Caco-2 (cell line): Measurements from ENCODE around the gene AGAP1. TPM values are rescaled to one million over a fixed set of nuclear protein-coding genes. Genes with fewer than 3 reads are reported as not detected.

Experiments used
- BruUV-seq: library from RNA; stranded (reverse); fragments of 400-500 nt; replicated peaks from 2 replicates; lab custom pipeline; 2021; lab: Mats Ljungman, UMichigan
- CTCF ChIA-PET: fragments of 300-600 bp; sonication (Branson Sonifier 250); formaldehyde crosslinking; loops from one replicate; lab custom pipeline; 2022; ENCODE audit warnings: antibody characterized with exemption; lab: Charles Lee
- POLR2A ChIA-PET: fragments of 300-600 bp; sonication (Branson Sonifier 250); formaldehyde crosslinking; loops from one replicate; lab custom pipeline; 2022; ENCODE audit warnings: antibody characterized with exemption; lab: Charles Lee
- DNase-seq, 2 experiments: peaks; one replicate each; pipeline versions ENCODE4 v3.0.0 to v3.0.0-alpha.2; 2020 to 2022
- H3K27me3 ChIP-seq: replicated peaks from 2 replicates; pipeline ENCODE4 v1.6.0; 2011; ENCODE audit warnings: low read length; ENCODE audit not compliant: control insufficient read depth, insufficient read depth
- H3K36me3 ChIP-seq: 2 replicates; pipeline ENCODE4 v1.5.1; 2011; ENCODE audit warnings: low read length; ENCODE audit not compliant: control insufficient read depth, insufficient read depth
- H3K4me1 ChIP-seq: fragments of 250-450 bp; sonication (Bioruptor Pico); 2 replicates; pipeline ENCODE4 v1.5.1; 2020; ENCODE audit warnings: mild to moderate bottlenecking
- H3K4me3 ChIP-seq: 2 replicates; pipeline ENCODE4 v1.5.1; 2011; ENCODE audit warnings: low read depth, mild to moderate bottlenecking, control low read depth, low read length
- H3K9me3 ChIP-seq: fragments of 250-450 bp; sonication (Bioruptor Pico); 2 replicates; pipeline ENCODE4 v1.5.1; 2020; ENCODE audit warnings: mild to moderate bottlenecking, moderate library complexity
- H3K27ac Mint-ChIP-seq: one replicate; pipeline ENCODE4 v1.8.0; 2022; ENCODE audit warnings: mixed read lengths; ENCODE audit not compliant: unreplicated experiment
- H3K27me3 Mint-ChIP-seq: one replicate; pipeline ENCODE4 v1.8.0; 2022; ENCODE audit warnings: mixed read lengths; ENCODE audit not compliant: insufficient read depth, unreplicated experiment
- H3K36me3 Mint-ChIP-seq: one replicate; pipeline ENCODE4 v1.8.0; 2022; ENCODE audit warnings: mild to moderate bottlenecking, mixed read lengths; ENCODE audit not compliant: insufficient read depth, unreplicated experiment
- H3K4me1 Mint-ChIP-seq: one replicate; pipeline ENCODE4 v1.8.0; 2022; ENCODE audit warnings: low read depth, mixed read lengths; ENCODE audit not compliant: unreplicated experiment
- H3K4me3 Mint-ChIP-seq: one replicate; pipeline ENCODE4 v1.8.0; 2022; ENCODE audit warnings: mild to moderate bottlenecking, moderate library complexity, mixed read lengths; ENCODE audit not compliant: unreplicated experiment
- H3K9me3 Mint-ChIP-seq: one replicate; pipeline ENCODE4 v1.8.0; 2022; ENCODE audit warnings: mixed read lengths; ENCODE audit not compliant: unreplicated experiment
- intact Hi-C: fragments of 100-400 bp; cut with micrococcal nuclease; formaldehyde crosslinking; loops from one replicate; pipeline ENCODE4 v1.10.0; 2022; ENCODE audit not compliant: unreplicated experiment
- total RNA-seq: library from RNA; stranded (reverse); gene quantifications from 2 replicates; pipeline ENCODE4 v1.2.3, GENCODE V29; 2022
- TF ChIP-seq, protein P1 (sequence below), 2 experiments: fragments of 200-600 bp in 1 of 2; IDR thresholded peaks; 1 replicate in 1 of 2; 2 replicates in 1 of 2; pipeline versions ENCODE4 v1.5.1 to v1.8.0; 2011 to 2022; ENCODE audit warnings: antibody characterized with exemption in 1 of 2, control low read depth in 1 of 2, inconsistent platforms in 1 of 2, low read depth in 1 of 2, low read length in 1 of 2, mild to moderate bottlenecking in 1 of 2, moderate library complexity in 1 of 2; ENCODE audit not compliant: insufficient read depth in 1 of 2, severe bottlenecking in 1 of 2, unreplicated experiment in 1 of 2

AGAP1 gene
- total RNA-seq, 1 experiment from 2014 or later, result 41.7 TPM

DNA sequence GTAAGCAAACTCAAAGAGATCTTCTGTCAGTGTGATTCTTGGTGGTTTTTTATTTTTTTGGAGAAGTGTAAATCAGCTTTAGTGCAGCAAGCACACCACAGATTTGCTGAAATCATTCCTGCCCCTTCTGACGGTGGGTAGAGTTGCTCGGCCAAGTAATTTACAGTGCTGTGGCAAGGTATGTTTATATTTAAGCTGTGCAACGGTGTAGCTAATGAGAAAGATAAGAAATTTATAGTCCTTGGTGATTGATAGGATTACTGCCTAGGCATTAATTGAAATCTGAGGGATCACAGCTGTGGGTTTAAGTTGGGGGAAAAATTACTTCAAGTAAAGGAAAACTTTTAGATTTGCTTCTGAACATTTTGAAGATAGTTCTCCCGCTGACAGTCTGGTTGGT, 286.6 kb downstream of the AGAP1 start:
- Mint-ChIP-seq H3K9me3 (no peaks in the 10 kb centered on the region), H3K36me3 (peaks cover 14% of the 10 kb centered on the region), H3K4me1 (no peaks in the 10 kb centered on the region), H3K4me3 (no peak overlapping the region), H3K27ac (no peak overlapping the region), H3K27me3 (no peaks in the 10 kb centered on the region)
- no TSS peak for BruUV-seq
- TF ChIP-seq, protein P1, sequence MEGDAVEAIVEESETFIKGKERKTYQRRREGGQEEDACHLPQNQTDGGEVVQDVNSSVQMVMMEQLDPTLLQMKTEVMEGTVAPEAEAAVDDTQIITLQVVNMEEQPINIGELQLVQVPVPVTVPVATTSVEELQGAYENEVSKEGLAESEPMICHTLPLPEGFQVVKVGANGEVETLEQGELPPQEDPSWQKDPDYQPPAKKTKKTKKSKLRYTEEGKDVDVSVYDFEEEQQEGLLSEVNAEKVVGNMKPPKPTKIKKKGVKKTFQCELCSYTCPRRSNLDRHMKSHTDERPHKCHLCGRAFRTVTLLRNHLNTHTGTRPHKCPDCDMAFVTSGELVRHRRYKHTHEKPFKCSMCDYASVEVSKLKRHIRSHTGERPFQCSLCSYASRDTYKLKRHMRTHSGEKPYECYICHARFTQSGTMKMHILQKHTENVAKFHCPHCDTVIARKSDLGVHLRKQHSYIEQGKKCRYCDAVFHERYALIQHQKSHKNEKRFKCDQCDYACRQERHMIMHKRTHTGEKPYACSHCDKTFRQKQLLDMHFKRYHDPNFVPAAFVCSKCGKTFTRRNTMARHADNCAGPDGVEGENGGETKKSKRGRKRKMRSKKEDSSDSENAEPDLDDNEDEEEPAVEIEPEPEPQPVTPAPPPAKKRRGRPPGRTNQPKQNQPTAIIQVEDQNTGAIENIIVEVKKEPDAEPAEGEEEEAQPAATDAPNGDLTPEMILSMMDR (IDR thresholded peaks at IDR 0.05; ENCODE audit: insufficient read depth in 1 of 2, low read depth in 1 of 2, low read length in 1 of 2, severe bottlenecking in 1 of 2, unreplicated experiment in 1 of 2), result no peak
- ChIA-PET POLR2A (no interaction called here), CTCF (interaction anchor here (2.0 kb wide), 1 partner anchor 400 kb away, joined by 16 read pairs; no protein-coding TSS in a partner anchor)
- no peak for DNase-seq
- H3K36me3 ChIP-seq, result no peaks in the 10 kb centered on the region
- no peaks in the 10 kb centered on the region for H3K4me1 ChIP-seq
- no peaks in the 10 kb centered on the region for H3K9me3 ChIP-seq
- H3K4me3 ChIP-seq, result no peak overlapping the region
- H3K27me3 ChIP-seq, result no peaks in the 10 kb centered on the region
- intact Hi-C loops, result no loop called here

DNA sequence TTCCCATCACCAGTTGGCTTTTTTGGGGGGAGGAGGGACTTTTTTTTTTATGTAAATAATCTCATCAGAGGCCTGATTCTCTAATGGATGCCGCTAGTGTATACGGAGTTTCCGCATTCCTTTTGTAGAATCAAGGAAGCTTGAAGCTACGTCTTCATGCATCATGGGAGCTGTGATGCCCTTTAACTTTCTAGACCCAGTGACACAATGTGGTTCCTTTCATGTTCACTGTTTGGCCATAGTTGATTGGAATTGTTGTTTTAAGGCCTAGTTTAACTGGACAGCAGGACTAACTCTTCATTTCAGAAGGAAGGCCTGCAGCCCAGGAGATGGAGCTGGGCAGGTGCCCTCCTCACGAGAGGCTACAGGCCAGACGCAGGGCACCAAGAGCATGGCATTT, 287.9 kb downstream of the AGAP1 start:
- no peaks in the 10 kb centered on the region for H3K4me1 ChIP-seq
- DNase-seq, result no peak
- POLR2A ChIA-PET, result no interaction called here
- Mint-ChIP-seq H3K27ac (no peak overlapping the region), H3K4me3 (no peak overlapping the region), H3K27me3 (no peaks in the 10 kb centered on the region), H3K4me1 (no peaks in the 10 kb centered on the region), H3K36me3 (peaks cover 14% of the 10 kb centered on the region), H3K9me3 (no peaks in the 10 kb centered on the region)
- BruUV-seq, result no TSS peak
- CTCF ChIA-PET, result no interaction called here
- H3K27me3 ChIP-seq, result no peaks in the 10 kb centered on the region
- no peak overlapping the region for H3K4me3 ChIP-seq
- no peaks in the 10 kb centered on the region for H3K36me3 ChIP-seq
- intact Hi-C loops, result no loop called here
- H3K9me3 ChIP-seq, result no peaks in the 10 kb centered on the region
- TF ChIP-seq, protein P1 (IDR thresholded peaks at IDR 0.05; ENCODE audit: insufficient read depth in 1 of 2, low read depth in 1 of 2, low read length in 1 of 2, severe bottlenecking in 1 of 2, unreplicated experiment in 1 of 2), result no peak

DNA sequence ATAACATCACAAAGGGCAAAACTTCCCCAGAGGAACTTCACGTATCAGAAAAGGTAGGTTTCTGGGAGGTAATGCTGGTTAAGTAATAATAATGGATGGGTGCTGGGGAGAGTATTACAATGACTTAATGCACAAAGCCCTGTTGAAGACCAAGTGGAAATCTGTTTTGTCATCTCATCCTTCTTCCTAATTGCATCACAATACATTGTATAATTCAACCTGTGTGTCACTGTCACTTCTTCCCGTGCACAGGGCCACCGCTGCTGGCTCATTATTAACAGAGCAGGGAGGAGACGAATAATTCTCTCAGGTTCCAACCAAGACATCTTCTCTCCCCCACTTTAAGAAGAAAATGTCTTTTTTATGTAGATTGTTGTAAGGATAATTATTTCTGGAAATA, 290.9 kb downstream of the AGAP1 start:
- BruUV-seq, result no TSS peak
- Histone ChIP-seq H3K9me3 (no peaks in the 10 kb centered on the region), H3K4me1 (no peaks in the 10 kb centered on the region), H3K36me3 (peaks cover 2% of the 10 kb centered on the region), H3K27me3 (no peaks in the 10 kb centered on the region), H3K4me3 (no peak overlapping the region)
- no peaks in the 10 kb centered on the region for H3K4me1 Mint-ChIP-seq
- peaks cover 6% of the 10 kb centered on the region for H3K36me3 Mint-ChIP-seq
- H3K27ac Mint-ChIP-seq, result no peak overlapping the region
- intact Hi-C loops, result no loop called here
- ChIA-PET POLR2A (no interaction called here), CTCF (no interaction called here)
- TF ChIP-seq, protein P1 (IDR thresholded peaks at IDR 0.05; ENCODE audit: insufficient read depth in 1 of 2, low read depth in 1 of 2, low read length in 1 of 2, severe bottlenecking in 1 of 2, unreplicated experiment in 1 of 2), result no peak
- H3K4me3 Mint-ChIP-seq, result no peak overlapping the region
- H3K9me3 Mint-ChIP-seq, result no peaks in the 10 kb centered on the region
- no peaks in the 10 kb centered on the region for H3K27me3 Mint-ChIP-seq
- DNase-seq, result no peak
